GM19328 (cell line): ENCODE results near the gene EML6.
A peak's percentile ranks its signal among the peaks of the same experiment; 100 is the strongest.

Experiments used
- ATAC-seq: cut with Tn5 transposase; IDR thresholded peaks from one replicate; pipeline ENCODE4 v1.9.1; 2021; ENCODE audit warnings: mild to moderate bottlenecking, moderate library complexity; ENCODE audit not compliant: unreplicated experiment

Gene EML6

DNA sequence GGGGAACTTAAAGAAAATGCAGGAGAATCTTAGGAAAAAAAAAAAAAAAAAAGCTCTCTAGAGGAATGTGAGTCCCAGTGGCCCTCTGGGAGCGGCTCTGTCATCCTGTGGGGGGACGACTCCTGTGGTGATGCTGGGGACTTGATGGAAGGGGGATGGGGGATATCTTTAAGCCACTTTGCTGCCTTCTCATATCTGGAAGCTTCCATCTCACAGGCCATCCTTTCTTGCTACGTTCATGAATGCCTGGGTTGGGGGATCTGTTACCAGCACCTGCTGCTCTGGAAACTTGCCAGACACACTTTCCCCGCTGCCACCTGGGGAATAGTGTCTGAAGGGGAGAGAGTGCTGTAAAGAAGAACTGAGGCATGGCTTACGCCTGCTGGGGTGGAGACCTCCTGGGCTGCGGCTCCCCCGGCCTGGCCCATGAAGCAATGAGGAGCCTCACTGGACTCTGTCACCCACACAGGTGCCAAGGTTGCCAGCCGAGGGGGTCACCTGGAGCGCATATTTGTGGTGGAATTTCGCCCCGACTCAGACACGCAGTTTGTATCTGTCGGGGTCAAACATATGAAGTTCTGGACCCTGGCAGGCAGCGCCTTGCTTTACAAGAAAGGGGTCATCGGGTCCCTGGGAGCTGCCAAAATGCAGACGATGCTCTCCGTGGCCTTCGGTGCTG is 234.0 kb downstream of the EML6 start:
- no peak for ATAC-seq

DNA sequence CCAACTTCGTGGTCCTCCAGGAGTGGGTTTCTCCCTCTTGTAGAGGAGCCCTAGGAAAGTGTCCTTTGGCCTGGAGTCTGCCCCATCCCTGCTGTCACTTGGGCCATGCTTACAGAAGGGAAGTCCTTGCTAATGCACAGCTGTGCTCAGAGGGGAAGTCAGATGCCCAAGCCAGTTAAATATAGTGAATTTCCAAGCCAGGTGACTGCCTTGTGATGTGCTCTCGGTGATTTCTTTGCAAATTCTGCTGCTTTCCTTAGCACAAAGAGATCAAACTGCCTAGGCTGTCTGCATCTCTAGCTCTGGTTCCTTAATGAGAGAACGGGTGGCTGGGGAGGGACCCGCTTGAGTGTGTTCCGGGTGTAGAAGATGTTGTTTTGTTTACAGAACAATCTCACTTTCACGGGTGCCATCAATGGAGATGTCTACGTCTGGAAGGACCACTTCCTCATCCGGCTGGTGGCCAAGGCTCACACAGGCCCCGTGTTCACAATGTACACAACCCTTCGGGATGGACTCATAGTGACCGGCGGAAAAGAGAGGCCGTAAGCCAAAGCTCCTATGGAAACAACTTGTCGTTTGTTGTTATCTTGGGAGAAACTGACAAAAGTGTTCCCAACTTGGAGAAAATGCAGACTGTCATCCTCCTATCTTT is 235.4 kb downstream of the EML6 start:
- ATAC-seq = no peak

DNA sequence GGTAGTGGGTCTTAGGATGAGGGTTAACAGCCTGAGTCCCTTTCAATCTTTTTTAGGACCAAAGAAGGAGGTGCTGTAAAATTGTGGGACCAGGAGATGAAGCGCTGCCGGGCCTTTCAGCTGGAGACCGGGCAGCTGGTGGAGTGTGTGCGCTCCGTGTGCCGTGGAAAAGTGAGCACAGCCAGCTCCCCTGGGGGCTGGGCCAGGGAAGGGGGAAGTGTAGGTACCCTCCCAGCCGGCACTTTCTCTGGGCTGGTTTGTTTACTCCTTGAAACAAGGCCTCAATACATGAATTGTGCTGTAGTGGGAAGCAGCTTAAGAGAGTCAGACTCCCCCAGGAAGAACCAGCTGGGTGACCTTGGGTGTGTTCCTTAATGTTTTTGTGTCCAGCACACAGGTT is 236.7 kb downstream of the EML6 start:
- ATAC-seq = no peak

DNA sequence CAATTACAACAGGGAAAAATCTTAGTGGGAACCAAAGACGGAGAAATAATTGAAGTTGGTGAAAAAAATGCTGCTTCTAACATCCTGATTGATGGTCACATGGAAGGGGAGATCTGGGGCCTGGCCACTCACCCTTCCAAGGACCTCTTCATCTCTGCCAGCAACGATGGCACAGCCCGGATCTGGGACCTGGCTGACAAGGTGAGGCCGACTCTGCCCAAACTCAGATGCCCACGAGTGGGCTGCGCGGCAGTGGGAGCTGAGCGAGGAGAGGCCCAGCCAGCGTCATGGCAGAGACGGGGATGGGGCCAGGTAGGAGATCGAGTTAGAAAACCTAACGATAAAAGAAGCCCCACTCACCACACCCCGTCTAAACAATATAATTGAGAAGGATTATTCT is 239.0 kb downstream of the EML6 start:
- no peak for ATAC-seq

DNA sequence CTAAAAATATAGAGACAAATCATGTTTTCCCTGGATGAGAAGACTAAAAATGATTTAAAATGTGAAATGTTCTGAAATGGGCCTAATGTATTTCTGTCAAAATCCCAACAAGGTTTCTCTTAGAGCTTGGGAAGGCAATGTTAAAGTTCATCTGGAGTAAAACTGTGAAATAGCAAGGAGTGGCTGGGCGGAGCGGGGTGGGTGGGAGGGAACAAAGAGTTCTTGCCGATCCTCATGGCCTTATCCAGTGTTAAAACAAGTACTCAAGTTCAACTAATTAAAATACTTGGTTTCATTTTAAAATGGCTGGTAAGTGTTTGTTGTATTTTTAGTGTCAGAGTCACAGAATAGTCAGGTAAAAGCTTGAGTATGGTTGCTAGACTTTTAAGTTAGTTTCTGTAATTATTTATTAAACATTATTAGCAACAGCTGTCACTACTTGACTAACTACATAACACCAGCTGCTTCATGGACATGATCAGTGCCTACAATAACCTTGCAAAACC is 239.5 kb downstream of the EML6 start:
- ATAC-seq = no peak

DNA sequence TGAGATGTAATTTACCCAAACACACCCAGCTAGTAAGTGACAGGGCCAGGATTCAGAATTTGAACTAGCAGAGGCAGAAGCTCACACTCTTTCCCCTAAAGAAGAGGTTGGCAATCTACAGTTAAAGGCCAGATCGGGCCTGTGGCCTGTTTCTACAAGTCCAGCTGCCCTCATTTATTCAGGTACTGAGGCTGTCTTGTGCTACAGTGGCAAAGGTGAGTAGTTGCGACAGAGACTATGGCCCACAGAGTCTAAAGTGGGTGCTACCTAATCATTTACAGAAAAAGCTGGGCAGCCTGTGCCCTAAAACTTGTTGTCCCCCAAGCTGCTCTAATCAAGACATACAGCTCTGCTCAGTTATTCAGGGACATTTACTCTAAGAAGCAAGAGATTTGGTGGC is 240.0 kb downstream of the EML6 start:
- no peak for ATAC-seq

DNA sequence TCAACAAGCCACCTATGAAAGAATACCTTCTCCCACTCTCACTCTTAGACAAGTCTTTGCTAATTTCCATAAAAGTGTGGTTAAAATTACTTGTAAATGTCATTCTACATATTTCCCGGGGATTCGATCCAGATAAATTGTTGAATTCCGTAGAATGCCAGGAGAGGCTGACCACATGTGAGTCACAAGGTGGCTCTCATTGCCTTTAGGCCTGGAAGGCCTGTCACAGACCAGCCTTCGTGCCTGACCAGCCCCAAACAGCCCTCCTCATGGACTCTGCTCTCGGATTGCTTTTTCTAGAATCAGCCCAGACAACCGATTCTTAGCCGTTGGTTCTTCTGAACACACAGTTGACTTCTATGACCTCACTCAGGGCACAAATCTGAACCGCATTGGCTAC is 240.8 kb downstream of the EML6 start:
- ATAC-seq = no peak

DNA sequence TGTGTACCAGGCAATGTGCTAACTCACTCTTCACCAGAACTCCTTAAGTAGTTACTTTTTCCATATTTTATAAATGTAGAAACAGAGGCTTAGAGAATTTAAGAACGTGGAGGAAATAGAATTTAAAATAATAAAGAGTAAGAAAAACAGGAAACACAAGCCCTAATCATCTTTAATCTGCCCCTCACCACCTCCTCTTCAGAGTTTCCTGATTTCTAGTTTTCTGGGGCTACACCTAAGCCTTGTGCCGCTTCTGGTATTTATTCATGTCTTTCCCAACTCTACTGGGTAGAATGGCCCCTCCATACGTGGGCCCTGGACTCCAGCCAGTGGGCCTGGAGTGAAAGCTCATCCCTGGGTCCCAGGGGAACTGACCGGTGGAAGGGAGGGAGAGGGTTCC is 241.4 kb downstream of the EML6 start:
- ATAC-seq = no peak

DNA sequence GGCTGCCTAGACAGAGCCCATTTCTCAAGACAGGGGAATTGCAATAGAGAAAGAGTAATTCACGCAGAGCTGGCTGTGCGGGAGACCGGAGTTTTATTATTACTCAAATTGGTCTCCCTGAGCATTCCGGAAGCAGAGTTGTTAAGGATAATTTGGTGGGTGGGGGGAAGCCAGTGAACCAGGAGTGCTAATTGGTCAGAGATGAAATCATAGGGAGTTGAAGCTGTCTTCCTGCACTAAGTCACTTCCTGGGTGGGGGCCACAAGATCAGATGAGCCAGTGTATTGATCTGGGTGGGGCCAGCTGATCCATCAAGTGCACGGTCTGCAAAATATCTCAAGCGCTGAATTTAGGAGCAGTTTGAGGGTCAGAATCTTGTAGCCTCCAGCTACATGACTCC is 242.0 kb downstream of the EML6 start:
- ATAC-seq = no peak

DNA sequence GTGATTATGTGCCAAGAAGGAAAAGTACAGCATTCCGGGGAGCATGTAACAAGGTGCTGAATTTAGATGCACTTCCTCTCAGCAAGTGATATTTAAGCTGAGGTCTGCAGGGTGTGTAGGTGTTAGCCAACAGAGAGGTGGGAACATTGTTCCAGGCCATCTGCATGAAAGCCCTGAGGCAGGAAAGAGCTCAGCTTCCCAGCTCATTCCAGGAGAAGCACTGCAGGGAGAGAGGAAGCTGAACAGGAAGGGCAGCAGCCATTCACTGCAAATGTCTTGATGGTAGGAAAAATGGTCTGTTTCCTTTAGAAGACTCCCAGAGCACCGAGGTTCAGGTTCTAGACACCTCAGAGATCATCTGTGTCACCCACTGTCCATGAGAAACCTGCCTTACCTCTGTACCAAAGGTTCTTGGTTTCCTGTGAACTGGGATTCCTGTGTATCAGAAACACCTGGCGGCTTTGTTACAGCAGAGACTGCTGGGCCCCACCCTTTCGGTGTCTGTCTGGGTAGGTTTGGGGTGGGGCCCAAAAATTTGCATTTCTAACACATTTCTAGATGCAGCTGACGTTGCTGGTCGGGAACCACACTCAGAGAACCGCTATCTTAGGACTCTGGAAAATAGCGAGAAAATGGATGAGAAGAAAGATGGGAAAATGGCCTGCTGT is 242.8 kb downstream of the EML6 start:
- ATAC-seq = no peak

DNA sequence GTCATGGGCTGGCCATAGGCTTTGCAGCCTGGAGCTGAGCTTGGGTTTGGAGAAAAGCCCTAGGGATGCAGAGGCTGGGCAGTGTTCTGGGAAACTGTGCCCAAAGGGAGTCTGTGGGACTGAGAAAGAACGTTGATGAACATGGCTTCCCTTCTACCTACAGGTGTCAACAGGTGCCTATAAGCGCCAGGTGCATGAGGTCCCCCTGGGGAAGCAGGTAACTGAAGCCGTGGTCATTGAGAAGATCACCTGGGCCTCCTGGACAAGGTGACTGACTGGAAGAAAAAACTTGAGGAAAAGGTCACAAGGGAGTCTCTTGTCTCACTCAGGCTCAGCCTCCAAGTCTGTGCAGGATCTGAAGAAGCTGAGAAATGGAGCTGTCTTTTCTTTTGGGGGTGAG is 243.4 kb downstream of the EML6 start:
- ATAC-seq = no peak

DNA sequence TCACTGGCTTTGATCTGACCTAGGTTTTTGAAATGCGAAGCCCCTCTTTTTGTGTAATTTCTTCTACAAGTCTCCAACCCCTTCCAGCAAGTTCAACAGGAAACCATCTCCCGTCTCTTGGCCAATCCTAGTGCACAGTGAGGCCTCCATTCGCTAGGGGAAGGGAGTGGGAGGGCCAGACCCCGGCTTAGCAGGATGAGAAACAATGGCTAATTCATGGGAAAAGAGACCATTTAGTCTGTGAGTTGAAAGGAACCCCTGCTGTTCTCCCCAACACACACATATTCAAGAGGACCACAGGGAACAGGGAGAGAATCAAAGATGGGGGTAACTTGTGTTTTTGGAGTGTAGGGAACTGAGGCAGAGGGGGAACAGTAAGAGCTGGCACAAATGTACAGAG is 243.8 kb downstream of the EML6 start:
- no peak for ATAC-seq

DNA sequence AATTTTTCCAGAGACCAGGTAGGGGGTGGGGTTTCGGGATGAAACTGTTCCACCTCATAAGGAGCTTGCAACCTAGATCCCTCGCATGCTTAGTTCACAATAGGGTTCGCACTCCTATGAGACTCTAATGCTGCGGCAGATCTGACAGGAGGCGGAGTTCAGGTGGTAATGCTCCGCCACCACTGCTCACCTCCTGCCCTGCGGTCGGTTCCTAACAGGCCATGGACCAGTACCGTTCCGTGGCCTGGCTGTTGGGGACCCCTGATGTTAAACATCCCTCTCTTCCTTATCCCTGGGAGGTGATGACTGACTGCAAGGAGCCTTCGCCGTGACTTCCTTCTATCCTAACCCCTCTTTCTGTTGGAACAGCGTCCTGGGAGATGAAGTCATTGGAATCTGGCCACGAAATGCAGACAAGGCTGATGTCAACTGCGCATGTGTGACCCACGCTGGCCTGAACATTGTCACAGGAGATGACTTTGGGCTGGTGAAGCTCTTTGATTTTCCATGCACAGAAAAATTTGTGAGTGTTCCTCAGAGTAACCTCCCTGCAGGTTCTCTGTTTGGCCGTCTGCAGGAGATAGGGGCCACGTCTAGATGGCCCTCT is 244.4 kb downstream of the EML6 start:
- ATAC-seq = no peak

DNA sequence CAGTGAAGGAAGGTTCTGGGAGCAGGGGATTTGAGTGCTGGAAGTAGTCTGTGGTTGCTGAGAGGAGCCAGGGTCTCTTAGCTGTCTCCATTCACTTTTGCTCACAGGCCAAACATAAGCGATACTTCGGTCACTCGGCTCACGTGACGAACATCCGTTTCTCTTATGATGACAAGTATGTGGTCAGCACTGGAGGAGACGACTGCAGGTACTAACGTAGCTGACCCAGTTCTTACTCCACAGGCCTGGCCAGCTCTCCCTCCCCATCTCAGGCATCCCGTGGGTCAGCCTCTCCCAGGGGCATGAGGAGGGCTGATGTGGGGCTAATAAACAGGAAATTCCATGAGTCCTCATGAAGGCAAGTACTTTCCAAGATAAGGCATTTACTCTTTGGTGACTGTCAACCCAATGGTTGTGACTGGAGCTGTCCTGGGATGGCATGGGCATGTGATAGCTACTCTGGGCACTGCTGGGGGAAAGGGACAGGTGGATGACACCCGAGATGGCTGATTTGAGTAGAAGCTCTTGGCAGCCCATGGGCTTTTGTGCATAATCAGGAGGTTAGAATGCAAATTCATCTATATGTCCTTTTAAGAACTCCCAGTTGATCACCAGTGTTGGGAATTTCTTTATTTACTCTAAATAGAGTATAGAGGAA is 245.2 kb downstream of the EML6 start:
- ATAC-seq = no peak

DNA sequence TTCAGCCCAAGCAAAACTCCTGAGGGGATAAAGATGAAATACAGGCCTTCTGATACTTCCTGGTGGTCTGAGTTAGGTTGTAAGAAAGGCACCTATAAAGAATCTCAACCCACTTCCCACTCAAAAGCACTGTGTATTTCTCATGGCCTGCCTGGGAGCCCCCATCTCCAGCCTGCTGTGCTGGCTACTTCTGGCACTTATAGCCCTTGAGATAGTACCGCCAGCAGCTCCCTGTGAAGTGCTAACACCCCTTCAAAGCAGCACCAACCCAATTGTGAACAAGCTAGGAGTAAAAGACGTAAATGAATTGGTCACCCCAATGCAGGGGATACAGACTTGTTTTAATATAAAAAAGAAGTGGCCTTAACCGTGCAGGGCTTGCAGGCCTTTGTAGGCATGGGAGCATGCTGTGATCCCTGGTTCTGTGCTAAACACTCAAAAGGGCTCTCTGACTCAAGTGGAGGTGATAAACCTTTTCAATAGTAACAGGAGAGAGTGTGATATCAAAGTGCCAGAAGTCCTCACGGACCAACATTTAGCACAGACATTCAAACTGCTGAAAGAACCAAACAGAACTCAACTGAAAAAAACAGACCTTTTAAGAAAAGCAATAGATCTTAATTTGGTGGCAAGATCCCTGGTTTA is 246.0 kb downstream of the EML6 start:
- ATAC-seq = no peak

DNA sequence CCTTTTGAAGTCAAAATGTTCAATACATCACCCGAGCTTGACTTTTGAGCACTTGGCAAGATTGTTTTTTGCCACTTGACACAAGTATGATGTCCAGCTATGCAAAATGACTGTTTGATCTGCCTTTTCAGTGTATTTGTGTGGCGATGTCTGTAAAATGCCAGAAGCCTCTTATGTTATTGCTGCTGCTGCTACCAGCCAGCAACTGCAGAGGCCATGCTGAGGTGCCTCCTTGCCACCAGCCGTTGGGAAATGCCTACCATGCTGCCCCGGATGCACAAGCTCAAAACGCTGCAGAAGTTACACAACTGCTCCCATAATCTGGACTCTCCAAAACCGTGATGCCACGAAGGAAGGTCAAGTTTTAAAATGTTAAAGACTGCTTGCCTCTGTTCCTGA is 246.5 kb downstream of the EML6 start:
- no peak for ATAC-seq

DNA sequence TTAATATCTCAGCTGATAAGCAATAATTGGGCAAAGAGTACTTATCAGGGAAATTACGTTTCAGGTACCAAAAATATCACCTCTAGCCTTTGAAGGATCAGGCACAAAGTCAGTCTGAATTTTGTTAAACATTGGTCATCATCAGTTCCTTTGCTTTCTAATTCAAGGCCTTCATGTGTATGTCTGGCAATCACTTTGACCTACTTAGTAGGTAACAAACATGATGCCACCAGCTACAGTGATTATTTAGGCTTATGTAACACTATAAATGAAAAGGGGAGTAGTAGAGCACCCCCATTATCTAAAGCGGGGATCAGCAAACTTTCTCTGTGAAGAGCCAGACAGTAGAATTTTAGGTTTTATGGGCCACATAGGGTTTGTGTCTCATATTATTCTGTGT is 251.7 kb downstream of the EML6 start:
- no peak for ATAC-seq

DNA sequence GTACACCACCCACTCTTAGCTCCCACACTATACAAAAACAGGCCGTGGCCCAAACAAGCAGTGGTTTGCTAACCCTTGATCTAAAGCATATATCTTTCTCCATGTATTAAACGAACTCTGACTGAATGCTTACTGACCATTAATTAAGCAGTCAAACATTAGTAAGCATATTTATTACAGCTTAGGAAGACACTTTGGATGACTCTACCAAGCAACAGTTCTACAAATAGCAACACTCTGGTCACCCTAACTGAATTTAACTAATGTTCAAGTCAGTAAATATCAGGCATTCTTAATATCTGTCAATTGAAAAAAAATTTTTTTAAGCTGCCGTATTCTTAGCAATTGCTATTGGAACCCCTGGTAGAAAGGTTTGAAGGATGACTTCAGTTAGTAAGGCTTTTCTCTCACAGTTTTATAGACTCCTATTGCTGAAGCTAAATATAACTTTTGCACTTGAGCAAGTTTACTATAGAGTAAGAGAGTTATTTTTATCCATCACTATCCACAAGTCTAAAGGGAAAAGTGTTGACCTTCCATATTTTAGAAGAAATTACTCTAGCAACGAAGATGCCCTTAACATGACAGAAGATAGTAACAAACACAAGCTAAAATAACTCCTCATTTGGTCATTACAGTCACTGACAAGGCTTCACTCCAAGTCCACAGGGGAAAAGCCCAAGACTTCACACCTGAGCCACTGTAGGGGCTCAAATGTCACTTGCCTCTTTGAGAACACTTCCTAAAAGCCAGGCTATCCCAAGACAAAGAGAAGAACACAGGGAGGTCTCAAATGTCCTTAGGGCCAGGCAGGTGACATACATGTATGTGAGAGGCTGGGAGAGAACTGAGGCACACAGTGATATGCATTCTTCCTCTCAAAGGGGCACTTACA is 252.4 kb downstream of the EML6 start:
- no peak for ATAC-seq

DNA sequence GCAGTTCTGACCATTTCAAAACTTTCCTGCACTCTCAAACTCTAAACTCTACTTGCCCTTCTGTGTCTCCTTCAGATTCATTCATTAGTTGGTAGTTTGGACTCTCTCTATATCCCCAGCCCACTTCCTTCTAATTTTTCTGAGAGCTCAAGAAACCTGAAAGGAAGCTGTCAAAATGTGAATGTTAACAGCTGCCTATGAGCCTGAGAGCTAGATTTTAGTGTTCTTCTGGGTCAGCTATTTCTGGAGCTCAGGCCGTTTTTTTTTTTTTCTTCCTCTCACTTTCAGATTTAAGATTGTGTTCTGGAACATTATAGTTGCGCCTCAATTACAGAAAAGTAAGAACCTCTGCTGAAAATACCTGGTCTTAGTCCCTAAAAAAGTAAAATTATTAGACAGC is 253.7 kb downstream of the EML6 start:
- peak; percentile 79 for ATAC-seq
